ENCODE measurements around the gene MAP3K3. TPM values are rescaled to one million over a fixed set of nuclear protein-coding genes. Genes with fewer than 3 reads are reported as not detected.

The MAP3K3 gene
- total and polyA plus RNA-seq, 10 of the 15 experiments (the other 5 are each of a cell fraction or from before 2014, with no cell fraction given) = 1.6 to 24.1 (median 15.0) TPM

DNA sequence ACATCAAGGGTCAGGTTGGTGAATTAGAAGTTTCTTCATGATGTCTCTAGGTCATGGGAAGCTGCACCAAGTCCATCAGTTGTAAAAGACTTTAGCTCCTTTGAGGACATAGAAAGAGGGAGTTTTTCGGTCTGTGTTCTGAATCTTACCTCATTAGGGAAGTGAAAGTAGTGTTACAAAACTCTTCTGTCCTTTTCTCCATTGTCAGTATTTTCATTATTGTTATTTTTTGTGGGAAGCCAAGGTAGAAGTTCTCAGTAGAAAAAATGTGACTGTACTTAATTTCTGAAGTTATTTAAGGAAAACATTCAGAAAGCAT, 24.2 kb downstream of the MAP3K3 start (continued):
- TF ChIP-seq TCF7 (IDR thresholded peaks at IDR 0.05; ENCODE audit: borderline replicate concordance) (no peak), ZBED1 (IDR thresholded peaks at IDR 0.05; ENCODE audit: borderline replicate concordance) (no peak), CEBPB (IDR thresholded peaks at IDR 0.05; ENCODE audit: borderline replicate concordance in 1 of 2, low read depth in 2 of 2, low read length in 2 of 2) (no peak), POLR2AphosphoS5 (IDR thresholded peaks at IDR 0.05; ENCODE audit: low read length) (no peak), NBN (IDR thresholded peaks at IDR 0.05) (no peak), IRF4 (IDR thresholded peaks at IDR 0.05; ENCODE audit: low read depth, low read length) (peak; percentile 84; the same call in 1 of the 2 replicates), JUNB (IDR thresholded peaks at IDR 0.05) (peak; percentile 54), PAX5 (IDR thresholded peaks at IDR 0.05; ENCODE audit: borderline replicate concordance, low read depth, low read length) (peak; percentile 67), RFX5 (IDR thresholded peaks at IDR 0.05; ENCODE audit: low read depth, low read length) (no peak), CHD2 (IDR thresholded peaks at IDR 0.05; ENCODE audit: borderline replicate concordance, low read depth, low read length) (no peak), NFYB (IDR thresholded peaks at IDR 0.05; ENCODE audit: insufficient read depth, low read depth, low read length) (no peak), RELA (IDR thresholded peaks at IDR 0.05; ENCODE audit: borderline replicate concordance, partially characterized antibody) (no peak), CBX5 (IDR thresholded peaks at IDR 0.05; ENCODE audit: low read depth) (no peak), SUPT20H (IDR thresholded peaks at IDR 0.05; ENCODE audit: borderline replicate concordance, control insufficient read depth, low read depth, low read length) (no peak)
- TF ChIP-seq, protein P1, sequence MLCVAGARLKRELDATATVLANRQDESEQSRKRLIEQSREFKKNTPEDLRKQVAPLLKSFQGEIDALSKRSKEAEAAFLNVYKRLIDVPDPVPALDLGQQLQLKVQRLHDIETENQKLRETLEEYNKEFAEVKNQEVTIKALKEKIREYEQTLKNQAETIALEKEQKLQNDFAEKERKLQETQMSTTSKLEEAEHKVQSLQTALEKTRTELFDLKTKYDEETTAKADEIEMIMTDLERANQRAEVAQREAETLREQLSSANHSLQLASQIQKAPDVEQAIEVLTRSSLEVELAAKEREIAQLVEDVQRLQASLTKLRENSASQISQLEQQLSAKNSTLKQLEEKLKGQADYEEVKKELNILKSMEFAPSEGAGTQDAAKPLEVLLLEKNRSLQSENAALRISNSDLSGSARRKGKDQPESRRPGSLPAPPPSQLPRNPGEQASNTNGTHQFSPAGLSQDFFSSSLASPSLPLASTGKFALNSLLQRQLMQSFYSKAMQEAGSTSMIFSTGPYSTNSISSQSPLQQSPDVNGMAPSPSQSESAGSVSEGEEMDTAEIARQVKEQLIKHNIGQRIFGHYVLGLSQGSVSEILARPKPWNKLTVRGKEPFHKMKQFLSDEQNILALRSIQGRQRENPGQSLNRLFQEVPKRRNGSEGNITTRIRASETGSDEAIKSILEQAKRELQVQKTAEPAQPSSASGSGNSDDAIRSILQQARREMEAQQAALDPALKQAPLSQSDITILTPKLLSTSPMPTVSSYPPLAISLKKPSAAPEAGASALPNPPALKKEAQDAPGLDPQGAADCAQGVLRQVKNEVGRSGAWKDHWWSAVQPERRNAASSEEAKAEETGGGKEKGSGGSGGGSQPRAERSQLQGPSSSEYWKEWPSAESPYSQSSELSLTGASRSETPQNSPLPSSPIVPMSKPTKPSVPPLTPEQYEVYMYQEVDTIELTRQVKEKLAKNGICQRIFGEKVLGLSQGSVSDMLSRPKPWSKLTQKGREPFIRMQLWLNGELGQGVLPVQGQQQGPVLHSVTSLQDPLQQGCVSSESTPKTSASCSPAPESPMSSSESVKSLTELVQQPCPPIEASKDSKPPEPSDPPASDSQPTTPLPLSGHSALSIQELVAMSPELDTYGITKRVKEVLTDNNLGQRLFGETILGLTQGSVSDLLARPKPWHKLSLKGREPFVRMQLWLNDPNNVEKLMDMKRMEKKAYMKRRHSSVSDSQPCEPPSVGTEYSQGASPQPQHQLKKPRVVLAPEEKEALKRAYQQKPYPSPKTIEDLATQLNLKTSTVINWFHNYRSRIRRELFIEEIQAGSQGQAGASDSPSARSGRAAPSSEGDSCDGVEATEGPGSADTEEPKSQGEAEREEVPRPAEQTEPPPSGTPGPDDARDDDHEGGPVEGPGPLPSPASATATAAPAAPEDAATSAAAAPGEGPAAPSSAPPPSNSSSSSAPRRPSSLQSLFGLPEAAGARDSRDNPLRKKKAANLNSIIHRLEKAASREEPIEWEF (IDR thresholded peaks at IDR 0.05; ENCODE audit: insufficient replicate concordance, low read depth, low read length) = no peak
- TF ChIP-seq, protein P2, sequence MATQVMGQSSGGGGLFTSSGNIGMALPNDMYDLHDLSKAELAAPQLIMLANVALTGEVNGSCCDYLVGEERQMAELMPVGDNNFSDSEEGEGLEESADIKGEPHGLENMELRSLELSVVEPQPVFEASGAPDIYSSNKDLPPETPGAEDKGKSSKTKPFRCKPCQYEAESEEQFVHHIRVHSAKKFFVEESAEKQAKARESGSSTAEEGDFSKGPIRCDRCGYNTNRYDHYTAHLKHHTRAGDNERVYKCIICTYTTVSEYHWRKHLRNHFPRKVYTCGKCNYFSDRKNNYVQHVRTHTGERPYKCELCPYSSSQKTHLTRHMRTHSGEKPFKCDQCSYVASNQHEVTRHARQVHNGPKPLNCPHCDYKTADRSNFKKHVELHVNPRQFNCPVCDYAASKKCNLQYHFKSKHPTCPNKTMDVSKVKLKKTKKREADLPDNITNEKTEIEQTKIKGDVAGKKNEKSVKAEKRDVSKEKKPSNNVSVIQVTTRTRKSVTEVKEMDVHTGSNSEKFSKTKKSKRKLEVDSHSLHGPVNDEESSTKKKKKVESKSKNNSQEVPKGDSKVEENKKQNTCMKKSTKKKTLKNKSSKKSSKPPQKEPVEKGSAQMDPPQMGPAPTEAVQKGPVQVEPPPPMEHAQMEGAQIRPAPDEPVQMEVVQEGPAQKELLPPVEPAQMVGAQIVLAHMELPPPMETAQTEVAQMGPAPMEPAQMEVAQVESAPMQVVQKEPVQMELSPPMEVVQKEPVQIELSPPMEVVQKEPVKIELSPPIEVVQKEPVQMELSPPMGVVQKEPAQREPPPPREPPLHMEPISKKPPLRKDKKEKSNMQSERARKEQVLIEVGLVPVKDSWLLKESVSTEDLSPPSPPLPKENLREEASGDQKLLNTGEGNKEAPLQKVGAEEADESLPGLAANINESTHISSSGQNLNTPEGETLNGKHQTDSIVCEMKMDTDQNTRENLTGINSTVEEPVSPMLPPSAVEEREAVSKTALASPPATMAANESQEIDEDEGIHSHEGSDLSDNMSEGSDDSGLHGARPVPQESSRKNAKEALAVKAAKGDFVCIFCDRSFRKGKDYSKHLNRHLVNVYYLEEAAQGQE (IDR thresholded peaks at IDR 0.05; ENCODE audit: low read depth, low read length) = no peak
- TF ChIP-seq, protein P3, sequence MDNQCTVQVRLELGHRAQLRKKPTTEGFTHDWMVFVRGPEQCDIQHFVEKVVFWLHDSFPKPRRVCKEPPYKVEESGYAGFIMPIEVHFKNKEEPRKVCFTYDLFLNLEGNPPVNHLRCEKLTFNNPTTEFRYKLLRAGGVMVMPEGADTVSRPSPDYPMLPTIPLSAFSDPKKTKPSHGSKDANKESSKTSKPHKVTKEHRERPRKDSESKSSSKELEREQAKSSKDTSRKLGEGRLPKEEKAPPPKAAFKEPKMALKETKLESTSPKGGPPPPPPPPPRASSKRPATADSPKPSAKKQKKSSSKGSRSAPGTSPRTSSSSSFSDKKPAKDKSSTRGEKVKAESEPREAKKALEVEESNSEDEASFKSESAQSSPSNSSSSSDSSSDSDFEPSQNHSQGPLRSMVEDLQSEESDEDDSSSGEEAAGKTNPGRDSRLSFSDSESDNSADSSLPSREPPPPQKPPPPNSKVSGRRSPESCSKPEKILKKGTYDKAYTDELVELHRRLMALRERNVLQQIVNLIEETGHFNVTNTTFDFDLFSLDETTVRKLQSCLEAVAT (IDR thresholded peaks at IDR 0.05) = no peak
- TF ChIP-seq, protein P4, sequence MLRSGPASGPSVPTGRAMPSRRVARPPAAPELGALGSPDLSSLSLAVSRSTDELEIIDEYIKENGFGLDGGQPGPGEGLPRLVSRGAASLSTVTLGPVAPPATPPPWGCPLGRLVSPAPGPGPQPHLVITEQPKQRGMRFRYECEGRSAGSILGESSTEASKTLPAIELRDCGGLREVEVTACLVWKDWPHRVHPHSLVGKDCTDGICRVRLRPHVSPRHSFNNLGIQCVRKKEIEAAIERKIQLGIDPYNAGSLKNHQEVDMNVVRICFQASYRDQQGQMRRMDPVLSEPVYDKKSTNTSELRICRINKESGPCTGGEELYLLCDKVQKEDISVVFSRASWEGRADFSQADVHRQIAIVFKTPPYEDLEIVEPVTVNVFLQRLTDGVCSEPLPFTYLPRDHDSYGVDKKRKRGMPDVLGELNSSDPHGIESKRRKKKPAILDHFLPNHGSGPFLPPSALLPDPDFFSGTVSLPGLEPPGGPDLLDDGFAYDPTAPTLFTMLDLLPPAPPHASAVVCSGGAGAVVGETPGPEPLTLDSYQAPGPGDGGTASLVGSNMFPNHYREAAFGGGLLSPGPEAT (IDR thresholded peaks at IDR 0.05; ENCODE audit: low read depth) = peak; percentile 89
- TF ChIP-seq, protein P5, sequence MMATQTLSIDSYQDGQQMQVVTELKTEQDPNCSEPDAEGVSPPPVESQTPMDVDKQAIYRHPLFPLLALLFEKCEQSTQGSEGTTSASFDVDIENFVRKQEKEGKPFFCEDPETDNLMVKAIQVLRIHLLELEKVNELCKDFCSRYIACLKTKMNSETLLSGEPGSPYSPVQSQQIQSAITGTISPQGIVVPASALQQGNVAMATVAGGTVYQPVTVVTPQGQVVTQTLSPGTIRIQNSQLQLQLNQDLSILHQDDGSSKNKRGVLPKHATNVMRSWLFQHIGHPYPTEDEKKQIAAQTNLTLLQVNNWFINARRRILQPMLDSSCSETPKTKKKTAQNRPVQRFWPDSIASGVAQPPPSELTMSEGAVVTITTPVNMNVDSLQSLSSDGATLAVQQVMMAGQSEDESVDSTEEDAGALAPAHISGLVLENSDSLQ (IDR thresholded peaks at IDR 0.05) = no peak

Measured in GM12878 (cell line).